ENCODE results near the gene TSSK6.

DNA sequence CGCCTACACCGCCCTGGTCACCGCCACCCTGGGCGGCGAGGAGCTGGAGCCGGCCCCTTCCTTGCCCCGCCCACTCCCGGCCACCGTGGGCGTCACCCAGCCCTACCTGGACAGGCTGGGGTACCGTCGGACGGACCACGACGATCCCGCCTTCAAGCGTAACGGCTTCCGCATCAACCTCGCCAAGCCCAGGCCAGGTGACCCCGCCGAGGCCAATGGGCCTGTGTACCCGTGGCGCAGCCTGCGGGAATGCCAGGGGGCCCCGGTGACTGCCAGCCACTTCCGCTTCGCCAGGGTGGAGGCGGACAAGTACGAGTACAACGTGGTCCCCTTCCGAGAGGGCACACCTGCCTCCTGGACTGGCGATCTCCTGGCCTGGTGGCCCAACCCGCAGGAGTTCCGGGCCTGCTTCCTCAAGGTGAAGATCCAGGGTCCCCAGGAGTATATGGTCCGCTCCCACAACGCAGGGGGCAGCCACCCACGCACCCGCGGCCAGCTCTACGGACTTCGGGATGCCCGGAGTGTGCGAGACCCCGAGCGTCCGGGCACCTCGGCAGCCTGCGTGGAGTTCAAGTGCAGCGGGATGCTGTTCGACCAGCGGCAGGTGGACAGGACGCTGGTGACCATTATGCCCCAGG is 29.7 kb upstream of the TSSK6 start:
- no peak for TF ChIP-seq POLR2A (IDR thresholded peaks at IDR 0.05)
- TF ChIP-seq POLR2AphosphoS5 (IDR thresholded peaks at IDR 0.05), result no peak
- TF ChIP-seq, protein P1, sequence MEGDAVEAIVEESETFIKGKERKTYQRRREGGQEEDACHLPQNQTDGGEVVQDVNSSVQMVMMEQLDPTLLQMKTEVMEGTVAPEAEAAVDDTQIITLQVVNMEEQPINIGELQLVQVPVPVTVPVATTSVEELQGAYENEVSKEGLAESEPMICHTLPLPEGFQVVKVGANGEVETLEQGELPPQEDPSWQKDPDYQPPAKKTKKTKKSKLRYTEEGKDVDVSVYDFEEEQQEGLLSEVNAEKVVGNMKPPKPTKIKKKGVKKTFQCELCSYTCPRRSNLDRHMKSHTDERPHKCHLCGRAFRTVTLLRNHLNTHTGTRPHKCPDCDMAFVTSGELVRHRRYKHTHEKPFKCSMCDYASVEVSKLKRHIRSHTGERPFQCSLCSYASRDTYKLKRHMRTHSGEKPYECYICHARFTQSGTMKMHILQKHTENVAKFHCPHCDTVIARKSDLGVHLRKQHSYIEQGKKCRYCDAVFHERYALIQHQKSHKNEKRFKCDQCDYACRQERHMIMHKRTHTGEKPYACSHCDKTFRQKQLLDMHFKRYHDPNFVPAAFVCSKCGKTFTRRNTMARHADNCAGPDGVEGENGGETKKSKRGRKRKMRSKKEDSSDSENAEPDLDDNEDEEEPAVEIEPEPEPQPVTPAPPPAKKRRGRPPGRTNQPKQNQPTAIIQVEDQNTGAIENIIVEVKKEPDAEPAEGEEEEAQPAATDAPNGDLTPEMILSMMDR (IDR thresholded peaks at IDR 0.05), result no peak
